GM23248 (cell line): ENCODE results near the gene LGI2. TPM values are rescaled to one million over a fixed set of nuclear protein-coding genes. Genes with fewer than 3 reads are reported as not detected.

Experiments
- DNase-seq: peaks from one replicate; pipeline ENCODE4 v3.0.0-alpha.2; 2015
- H2AFZ ChIP-seq: fragments of 200-600 bp; sonication (generic); 2 replicates; pipeline ENCODE4 v1.6.1; 2016; ENCODE audit warnings: antibody characterized with exemption
- H3F3A ChIP-seq: fragments of 200-600 bp; sonication (generic); 2 replicates; pipeline ENCODE4 v1.6.1; 2016; ENCODE audit warnings: mild to moderate bottlenecking, antibody characterized with exemption, mixed run types; ENCODE audit not compliant: insufficient read depth
- H3K27ac ChIP-seq: fragments of 200-600 bp; sonication (generic); 2 replicates; pipeline ENCODE4 v1.5.1; 2016; ENCODE audit warnings: mild to moderate bottlenecking
- H3K27me3 ChIP-seq: fragments of 200-600 bp; sonication (generic); replicated peaks from 2 replicates; pipeline ENCODE4 v1.6.1; 2016; ENCODE audit warnings: mild to moderate bottlenecking; ENCODE audit not compliant: insufficient read depth
- H3K36me3 ChIP-seq: fragments of 200-600 bp; sonication (generic); 2 replicates; pipeline ENCODE4 v1.6.1; 2016; ENCODE audit warnings: low read depth, mild to moderate bottlenecking
- H3K4me1 ChIP-seq: fragments of 200-600 bp; sonication (generic); 2 replicates; pipeline ENCODE4 v1.6.1; 2016; ENCODE audit warnings: mild to moderate bottlenecking; ENCODE audit not compliant: insufficient read depth
- H3K4me2 ChIP-seq: fragments of 200-600 bp; sonication (generic); one replicate; pipeline ENCODE4 v1.6.1; 2016; ENCODE audit warnings: mild to moderate bottlenecking; ENCODE audit not compliant: unreplicated experiment
- H3K4me3 ChIP-seq: fragments of 200-600 bp; sonication (generic); 2 replicates; pipeline ENCODE4 v1.5.1; 2016; ENCODE audit warnings: mild to moderate bottlenecking
- H3K79me2 ChIP-seq: fragments of 200-600 bp; sonication (generic); 2 replicates; pipeline ENCODE4 v1.6.1; 2016; ENCODE audit warnings: mild to moderate bottlenecking; ENCODE audit not compliant: insufficient read depth
- H3K9ac ChIP-seq: fragments of 200-600 bp; sonication (generic); 2 replicates; pipeline ENCODE4 v1.6.1; 2016; ENCODE audit warnings: mild to moderate bottlenecking
- H3K9me2 ChIP-seq: fragments of 200-600 bp; sonication (generic); 2 replicates; pipeline ENCODE4 v1.6.1; 2016; ENCODE audit warnings: mixed run types, mild to moderate bottlenecking, moderate library complexity; ENCODE audit not compliant: insufficient read depth
- H3K9me3 ChIP-seq: fragments of 200-600 bp; sonication (generic); one replicate; pipeline ENCODE4 v1.6.1; 2017; ENCODE audit warnings: low read depth
- H4K20me1 ChIP-seq: fragments of 200-600 bp; sonication (generic); 2 replicates; pipeline ENCODE4 v1.6.0; 2016; ENCODE audit not compliant: insufficient read depth
- EZH2 ChIP-seq: fragments of 200-600 bp; sonication (generic); IDR thresholded peaks from 2 replicates; pipeline ENCODE4 v1.6.1; 2018; ENCODE audit warnings: antibody characterized with exemption, mild to moderate bottlenecking; ENCODE audit not compliant: insufficient read depth, poor library complexity, severe bottlenecking
- EZH2phosphoT487 ChIP-seq: fragments of 200-600 bp; sonication (generic); IDR thresholded peaks from 2 replicates; pipeline ENCODE4 v1.6.1; 2018; ENCODE audit warnings: antibody characterized with exemption, moderate library complexity, mild to moderate bottlenecking, low read depth; ENCODE audit not compliant: insufficient read depth
- WGBS, 2 experiments: methylation state at CpG; one replicate each; pipeline ENCODE4 v1.1.6; 2015 to 2017; ENCODE audit warnings: low lambda C conversion rate in 2 of 2, low coverage in 1 of 2; ENCODE audit errors: missing lambda C conversion rate in 2 of 2; 5-methylcytosine and 5-hydroxymethylcytosine counted together
- in situ Hi-C: fragments of 300-500 bp; cut with MboI; formaldehyde crosslinking; loops from 2 replicates; pipeline ENCODE4 v1.15.0; 2020
- polyA plus RNA-seq: library from polyadenylated mRNA; unstranded; fragments of >200 nt; fragmentation: Nextera tagmentation; extraction: Ambion mirVana; gene quantifications from 2 replicates; pipeline ENCODE4 v1.2.1, GENCODE V29; 2016
- total RNA-seq: library from RNA; depleted of rRNA; stranded (reverse); fragments of >200 nt; shearing (Covaris generic); gene quantifications from 2 replicates; pipeline ENCODE4 v1.2.3, GENCODE V29; 2014

Gene LGI2
- total and polyA plus RNA-seq, 2 experiments from 2014 or later, result not detected

DNA sequence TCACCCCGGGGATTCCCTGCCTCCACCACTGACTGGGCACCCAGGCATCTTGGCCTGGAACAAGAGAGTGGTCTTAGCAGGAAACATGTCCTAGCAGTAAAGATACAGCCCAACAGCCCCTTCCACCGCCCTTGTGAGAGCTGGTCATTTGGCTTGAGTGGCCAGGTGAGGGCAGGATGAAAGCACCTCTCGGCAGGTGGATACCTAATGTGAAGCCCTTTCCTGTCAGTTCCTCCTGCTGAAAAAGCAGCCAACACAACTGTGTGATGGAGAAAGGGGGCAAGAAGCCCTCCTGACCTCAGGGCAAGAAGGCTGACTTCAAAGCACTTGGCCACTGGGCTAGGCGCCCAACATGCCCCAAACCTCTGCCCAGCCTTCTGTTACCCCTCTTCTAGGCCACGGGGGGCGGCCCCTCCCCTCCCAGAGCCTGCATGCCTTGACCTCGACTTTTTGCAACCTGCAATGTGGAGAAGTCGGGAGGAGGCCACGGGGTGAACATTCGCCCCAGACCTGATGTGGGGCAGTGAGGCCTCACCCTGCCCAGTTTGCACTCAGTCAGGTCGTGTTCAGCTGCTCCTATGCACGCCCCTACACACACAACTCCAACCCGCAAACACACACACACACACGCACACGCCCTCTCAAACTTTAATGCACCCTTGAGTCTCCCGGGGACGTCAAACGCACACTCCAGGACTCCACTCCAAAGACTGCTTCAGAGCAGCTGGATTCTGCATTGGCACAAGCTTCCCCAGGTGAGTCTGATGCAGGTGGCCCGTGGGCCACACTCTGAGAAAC lies 1.1 kb downstream of the LGI2 start:
- Histone ChIP-seq H4K20me1 (no peaks in the 10 kb centered on the region), H3K4me3 (peak overlapping the region; percentile 58), H3K9ac (no peak overlapping the region), H3K79me2 (no peaks in the 10 kb centered on the region), H3F3A (no peaks in the 10 kb centered on the region), H3K4me1 (no peaks in the 10 kb centered on the region), H3K36me3 (no peaks in the 10 kb centered on the region), H3K9me3 (no peaks in the 10 kb centered on the region), H3K4me2 (peak overlapping the region; percentile 35), H2AFZ (no peak overlapping the region), H3K27ac (no peak overlapping the region), H3K27me3 (peaks cover 57% of the 10 kb centered on the region), H3K9me2 (no peaks in the 10 kb centered on the region)
- WGBS, 2 experiments, result 28 to 31% methylated on average over 19 of the region's 19 CpGs
- TF ChIP-seq EZH2 (no peak), EZH2phosphoT487 (no peak)
- no peak for DNase-seq
- in situ Hi-C loops, result no loop called here

DNA sequence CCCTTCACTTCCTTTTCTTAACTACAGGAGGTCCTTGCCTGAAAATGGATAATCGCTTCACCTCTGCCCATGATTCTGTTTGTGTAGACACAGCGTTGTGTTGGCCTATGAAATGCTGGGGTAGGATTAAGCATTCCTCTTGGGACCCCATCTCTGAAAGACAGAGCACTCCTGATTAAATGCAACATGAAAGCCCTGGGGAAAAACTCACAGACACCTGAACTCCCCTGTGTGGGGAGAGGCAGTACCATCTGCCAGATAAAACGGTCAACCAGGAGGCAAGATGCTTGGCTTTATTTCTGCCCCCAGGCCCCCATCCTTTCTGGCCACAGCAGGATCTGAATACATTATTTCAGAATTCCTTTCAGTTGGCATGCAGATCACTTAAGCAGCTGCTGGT lies 1.9 kb downstream of the LGI2 start:
- 92 to 94% methylated on average over 3 of the region's 3 CpGs for WGBS, 2 experiments
- Histone ChIP-seq H3K9me3 (no peaks in the 10 kb centered on the region), H4K20me1 (no peaks in the 10 kb centered on the region), H2AFZ (no peak overlapping the region), H3K4me2 (no peak overlapping the region), H3F3A (no peaks in the 10 kb centered on the region), H3K36me3 (no peaks in the 10 kb centered on the region), H3K4me1 (no peaks in the 10 kb centered on the region), H3K79me2 (no peaks in the 10 kb centered on the region), H3K27me3 (peaks cover 61% of the 10 kb centered on the region), H3K9ac (no peak overlapping the region), H3K4me3 (no peak overlapping the region), H3K9me2 (no peaks in the 10 kb centered on the region), H3K27ac (no peak overlapping the region)
- in situ Hi-C loops, result no loop called here
- no peak for DNase-seq
- TF ChIP-seq EZH2phosphoT487, result no peak
- TF ChIP-seq EZH2, result no peak

DNA sequence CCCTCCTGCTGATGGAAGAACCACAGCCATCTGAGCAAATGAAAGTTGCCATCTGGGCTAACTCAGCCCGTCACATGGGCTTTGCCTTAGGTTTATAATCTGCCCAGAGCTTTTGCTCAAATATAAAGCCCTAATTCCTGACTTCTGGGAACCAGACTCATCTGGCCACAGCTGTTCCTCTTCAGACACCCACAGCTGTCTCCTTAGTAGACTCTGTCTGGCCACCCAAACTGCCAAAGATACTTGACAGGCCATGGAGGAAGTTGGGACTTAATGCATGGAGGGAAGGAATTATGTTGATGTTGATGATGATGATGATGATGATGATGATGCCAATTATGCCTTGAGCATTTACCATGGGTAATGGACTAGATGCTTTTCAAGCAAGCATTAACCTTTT lies 8.0 kb downstream of the LGI2 start:
- H3K9ac ChIP-seq, result no peak overlapping the region
- 63 to 74% methylated on average over 1 of the region's 1 CpG for WGBS, 2 experiments
- no peak for TF ChIP-seq EZH2phosphoT487
- no peak for TF ChIP-seq EZH2
- in situ Hi-C loops, result loop anchor here (25.0 kb wide), 1 partner anchor 340 kb away; no protein-coding TSS in a partner anchor
- H3K36me3 ChIP-seq, result no peaks in the 10 kb centered on the region
- no peak overlapping the region for H3K4me3 ChIP-seq
- H3K9me2 ChIP-seq, result no peaks in the 10 kb centered on the region
- peaks cover 5% of the 10 kb centered on the region; the same call in 1 of the 2 replicates for H3K4me1 ChIP-seq
- H2AFZ ChIP-seq, result no peak overlapping the region
- H3K4me2 ChIP-seq, result no peak overlapping the region
- no peaks in the 10 kb centered on the region for H3F3A ChIP-seq
- H3K27me3 ChIP-seq, result peaks cover 30% of the 10 kb centered on the region
- H4K20me1 ChIP-seq, result no peaks in the 10 kb centered on the region
- H3K79me2 ChIP-seq, result no peaks in the 10 kb centered on the region
- no peak for DNase-seq
- no peaks in the 10 kb centered on the region for H3K9me3 ChIP-seq
- no peak overlapping the region for H3K27ac ChIP-seq

DNA sequence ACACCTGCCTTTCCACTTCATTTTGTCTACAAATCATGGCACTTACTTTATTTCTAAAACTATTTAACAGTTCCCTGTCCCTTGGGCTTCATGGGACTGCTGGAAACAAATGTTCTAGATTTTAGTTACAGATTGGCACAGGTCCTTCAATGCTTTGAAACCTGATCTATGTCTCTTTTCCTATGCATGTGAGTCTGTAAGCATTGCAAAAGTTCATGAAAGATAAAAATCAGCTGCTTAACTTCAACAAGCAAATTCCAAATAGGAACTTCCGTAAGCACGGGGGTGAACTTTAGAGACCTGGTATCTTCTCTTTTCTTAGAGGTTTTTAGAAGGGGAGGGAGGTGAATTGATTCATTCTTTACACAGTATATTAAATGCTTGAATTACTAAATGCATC lies 9.5 kb downstream of the LGI2 start:
- in situ Hi-C loops, result loop anchor here (25.0 kb wide), 1 partner anchor 341 kb away; no protein-coding TSS in a partner anchor
- Histone ChIP-seq H3K9me3 (no peaks in the 10 kb centered on the region), H3K4me1 (peaks cover 5% of the 10 kb centered on the region; the same call in 1 of the 2 replicates), H3K36me3 (no peaks in the 10 kb centered on the region), H3K9ac (no peak overlapping the region), H3F3A (no peaks in the 10 kb centered on the region), H3K27me3 (peaks cover 16% of the 10 kb centered on the region; the same call in 1 of the 2 replicates), H3K79me2 (no peaks in the 10 kb centered on the region), H3K4me2 (no peak overlapping the region), H4K20me1 (no peaks in the 10 kb centered on the region), H2AFZ (no peak overlapping the region), H3K9me2 (no peaks in the 10 kb centered on the region), H3K27ac (no peak overlapping the region), H3K4me3 (no peak overlapping the region)
- TF ChIP-seq EZH2phosphoT487 (no peak), EZH2 (no peak)
- 35 to 42% methylated on average over 2 of the region's 2 CpGs for WGBS, 2 experiments
- no peak for DNase-seq
